GM12878 (cell line): ENCODE measurements around the gene SLC2A4RG. TPM values are rescaled to one million over a fixed set of nuclear protein-coding genes. Genes with fewer than 3 reads are reported as not detected.

Experiments used
- ATAC-seq: fragments of 200-7000 bp; cut with Tn5 transposase; 3 replicates; pipeline ENCODE4 v1.9.1; 2020; ENCODE audit warnings: mild to moderate bottlenecking, moderate library complexity
- BruUV-seq: library from RNA; stranded (reverse); fragments of 400-500 nt; replicated peaks from 2 replicates; lab custom pipeline; 2021; lab: Mats Ljungman, UMichigan
- CTCF ChIA-PET: fragments of 300-600 bp; sonication (Branson Sonifier 250); formaldehyde crosslinking; extraction: SDS; loops from one replicate; lab custom pipeline; 2021; ENCODE audit warnings: inconsistent platforms; lab: Yijun Ruan, JAX
- POLR2A ChIA-PET: fragments of 350-600 bp; formaldehyde crosslinking; extraction: SDS; loops from one replicate; lab custom pipeline; 2021; ENCODE audit warnings: inconsistent platforms; lab: Charles Lee
- RAD21 ChIA-PET: fragments of 300-600 bp; sonication (Branson Sonifier 250); formaldehyde crosslinking; loops from one replicate; lab custom pipeline; 2023; ENCODE audit warnings: antibody characterized with exemption; ENCODE audit not compliant: unreplicated experiment; lab: Charles Lee
- SMC1A ChIA-PET: fragments of 300-600 bp; sonication (Branson Sonifier 250); formaldehyde crosslinking; loops from one replicate; lab custom pipeline; 2023; ENCODE audit not compliant: unreplicated experiment, uncharacterized antibody; lab: Charles Lee
- DNase-seq: peaks from one replicate; pipeline ENCODE4 v3.0.0-alpha.2; 2011; ENCODE audit warnings: low read depth, low spot score
- FAIRE-seq: peaks from 3 replicates; lab custom pipeline; 2011; peaks lifted over from hg19 to GRCh38; lab: Jason Lieb, UNC
- H2AFZ ChIP-seq: 2 replicates; pipeline ENCODE4 v1.6.0; 2011; ENCODE audit warnings: low read depth, low read length, control low read depth; ENCODE audit not compliant: control insufficient read depth
- H3K27ac ChIP-seq: 2 replicates; pipeline ENCODE4 v1.5.1; 2011; ENCODE audit warnings: control low read depth; ENCODE audit not compliant: control insufficient read depth, insufficient read depth
- H3K27me3 ChIP-seq, 2 experiments: replicated peaks in 1 of 2; 2 replicates each; pipeline versions ENCODE4 v1.6.0 to v1.6.1; 2011; ENCODE audit warnings: low read length in 1 of 2; ENCODE audit not compliant: control insufficient read depth in 2 of 2, insufficient read depth in 2 of 2
- H3K36me3 ChIP-seq, 2 experiments: 2 replicates each; pipeline ENCODE4 v1.5.1; 2011; ENCODE audit warnings: low read length in 1 of 2; ENCODE audit not compliant: control insufficient read depth in 2 of 2, insufficient read depth in 2 of 2
- H3K4me1 ChIP-seq: 2 replicates; pipeline ENCODE4 v1.6.1; 2011; ENCODE audit warnings: mild to moderate bottlenecking, low read length, moderate library complexity, mixed read lengths; ENCODE audit not compliant: control insufficient read depth, insufficient read depth
- H3K4me2 ChIP-seq: 2 replicates; pipeline ENCODE4 v1.6.0; 2011; ENCODE audit warnings: control low read depth; ENCODE audit not compliant: control insufficient read depth, insufficient read depth
- H3K4me3 ChIP-seq: fragments of 200-600 bp; sonication (generic); 2 replicates; pipeline ENCODE4 v1.5.1; 2016
- H3K79me2 ChIP-seq: 2 replicates; pipeline ENCODE4 v1.6.0; 2011; ENCODE audit warnings: low read length; ENCODE audit not compliant: control insufficient read depth, insufficient read depth
- H3K9ac ChIP-seq: 2 replicates; pipeline ENCODE4 v1.8.0; 2011; ENCODE audit warnings: low read length, control low read depth, mixed read lengths; ENCODE audit not compliant: control insufficient read depth, insufficient read depth
- H3K9me3 ChIP-seq: replicated peaks from 3 replicates; pipeline ENCODE4 v1.5.1; 2011; ENCODE audit warnings: mild to moderate bottlenecking, low read length; ENCODE audit not compliant: control insufficient read depth, insufficient read depth
- H4K20me1 ChIP-seq: 2 replicates; pipeline ENCODE4 v1.6.0; 2011; ENCODE audit not compliant: control insufficient read depth, insufficient read depth
- BRCA1 ChIP-seq: IDR thresholded peaks from 2 replicates; pipeline ENCODE4 v1.6.1; 2011; ENCODE audit warnings: low read depth, low read length, improper control_type of control experiment
- IKZF1 ChIP-seq: fragments of 450-650 bp; conservative IDR thresholded peaks from 2 replicates; pipeline ENCODE4 v1.6.1; 2017; ENCODE audit warnings: antibody characterized with exemption, mild to moderate bottlenecking
- NR2C1 ChIP-seq: fragments of 450-650 bp; IDR thresholded peaks from 2 replicates; pipeline ENCODE4 v1.6.1; 2017; ENCODE audit warnings: antibody characterized with exemption, mild to moderate bottlenecking, moderate library complexity
- POLR2A ChIP-seq: IDR thresholded peaks from 2 replicates; pipeline ENCODE4 v1.6.1; 2011; ENCODE audit warnings: low read depth, mild to moderate bottlenecking, low read length
- SP1 ChIP-seq: IDR thresholded peaks from one replicate; pipeline ENCODE4 v1.6.1; 2011; ENCODE audit warnings: low read depth, low read length
- TBL1XR1 ChIP-seq: IDR thresholded peaks from 2 replicates; pipeline ENCODE4 v1.6.1; 2012; ENCODE audit warnings: low read depth, low read length, improper control_type of control experiment
- WGBS: methylation state at CpG from one replicate; pipeline ENCODE4 v1.1.6; 2016; ENCODE audit warnings: low lambda C conversion rate; ENCODE audit not compliant: insufficient replicate concordance, insufficient coverage; ENCODE audit errors: missing lambda C conversion rate; 5-methylcytosine and 5-hydroxymethylcytosine counted together
- in situ Hi-C: fragments of 300-500 bp; cut with MboI; formaldehyde crosslinking; loops from 9 replicates; pipeline ENCODE4 v1.14.3; 2018; ENCODE audit warnings: mixed read lengths
- intact Hi-C: fragments of 100-400 bp; cut with micrococcal nuclease; formaldehyde crosslinking; loops from one replicate; pipeline ENCODE4 v1.14.2; 2022; ENCODE audit not compliant: unreplicated experiment
- polyA plus RNA-seq, 11 experiments: library from polyadenylated mRNA; depleted of rRNA in 4 of 11; unstranded in 6 of 11; stranded (reverse) in 5 of 11; fragments of >200 nt; fragmentation: Nextera tagmentation in 4 of 11; fragmentation: Illumina TruSeq in 1 of 11; extraction: Ambion mirVana in 4 of 11; extraction: Trizol in 1 of 11; gene quantifications; 1 replicate in 1 of 11; 2 replicates in 10 of 11; pipeline versions ENCODE4 v1.2.1 to v1.2.3, GENCODE V29; 2011 to 2016; ENCODE audit warnings: inconsistent platforms in 2 of 11, missing spikeins in 2 of 11, low read depth in 1 of 11
- total RNA-seq, 4 experiments: library from RNA; depleted of rRNA in 3 of 4; stranded (reverse); fragments of >200 nt in 3 of 4; fragmentation: Illumina TruSeq in 1 of 4; extraction: Trizol in 1 of 4; gene quantifications; 2 replicates each; pipeline versions ENCODE4 v1.2.1 to v1.2.3, GENCODE V29; 2013 to 2021

Gene SLC2A4RG
- total and polyA plus RNA-seq, 10 of the 15 experiments (the other 5 are each of a cell fraction or from before 2014, with no cell fraction given) = 0.34 to 65.9 (median 13.3) TPM

DNA sequence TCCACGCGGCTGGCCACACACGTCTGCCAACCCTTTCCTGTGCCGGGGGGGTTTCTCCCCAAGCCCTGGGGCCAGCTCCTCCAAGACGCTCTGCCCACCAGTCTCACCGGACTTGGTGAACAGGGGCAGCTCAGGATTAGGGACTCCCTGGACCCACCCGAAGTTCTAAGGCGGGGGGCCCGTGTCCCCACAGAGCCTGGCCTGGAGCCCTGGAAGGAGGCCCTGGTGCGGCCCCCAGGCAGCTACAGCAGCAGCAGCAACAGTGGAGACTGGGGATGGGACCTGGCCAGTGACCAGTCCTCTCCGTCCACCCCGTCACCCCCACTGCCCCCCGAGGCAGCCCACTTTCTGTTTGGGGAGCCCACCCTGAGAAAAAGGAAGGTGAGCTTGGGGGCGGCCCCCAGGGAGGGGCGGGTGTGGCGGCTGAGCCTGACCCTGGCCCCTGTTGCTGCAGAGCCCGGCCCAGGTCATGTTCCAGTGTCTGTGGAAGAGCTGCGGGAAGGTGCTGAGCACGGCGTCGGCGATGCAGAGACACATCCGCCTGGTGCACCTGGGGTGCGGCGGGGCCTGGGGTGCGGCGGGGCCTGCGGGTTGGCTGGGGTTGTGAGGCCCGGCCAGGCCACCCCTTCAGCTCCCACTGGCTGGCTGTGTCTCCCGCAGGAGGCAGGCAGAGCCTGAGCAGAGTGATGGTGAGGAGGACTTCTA is 2.3 kb downstream of the SLC2A4RG start:
- intact Hi-C loops = no loop called here
- no peak for FAIRE-seq
- SMC1A ChIA-PET = interaction anchor here (1.7 kb wide), 1 partner anchor 38 kb away, joined by 6 read pairs; no protein-coding TSS in a partner anchor

DNA sequence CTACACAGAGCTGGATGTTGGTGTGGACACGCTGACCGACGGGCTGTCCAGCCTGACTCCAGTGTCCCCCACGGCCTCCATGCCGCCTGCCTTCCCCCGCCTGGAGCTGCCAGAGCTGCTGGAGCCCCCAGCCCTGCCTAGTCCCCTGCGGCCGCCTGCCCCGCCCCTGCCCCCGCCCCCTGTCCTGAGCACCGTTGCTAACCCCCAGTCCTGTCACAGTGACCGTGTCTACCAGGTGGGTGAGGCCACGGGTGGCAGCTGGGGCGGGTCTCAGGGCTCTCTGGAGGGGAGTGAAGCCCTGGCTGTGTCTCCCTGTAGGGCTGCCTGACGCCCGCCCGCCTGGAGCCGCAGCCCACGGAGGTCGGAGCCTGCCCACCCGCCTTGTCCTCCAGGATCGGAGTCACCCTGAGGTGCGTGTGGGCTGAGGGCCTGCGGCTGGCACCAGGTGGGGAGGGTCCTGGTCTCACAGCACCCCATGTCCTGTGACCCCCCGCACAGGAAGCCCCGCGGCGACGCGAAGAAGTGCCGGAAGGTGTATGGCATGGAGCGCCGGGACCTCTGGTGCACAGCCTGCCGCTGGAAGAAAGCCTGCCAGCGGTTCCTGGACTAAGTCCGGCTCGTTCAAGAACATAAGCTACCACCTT is 2.9 kb downstream of the SLC2A4RG start:
- H2AFZ ChIP-seq = no peak overlapping the region
- in situ Hi-C loops (no loop called here), intact Hi-C loops (no loop called here)
- no TSS peak for BruUV-seq
- ATAC-seq (no peak), FAIRE-seq (no peak), DNase-seq (no peak)
- CTCF ChIA-PET = interaction anchor here (0.6 to 1.4 kb wide), 3 partner anchors 26 to 103 kb away, joined by 4 to 6 read pairs (median 4); no protein-coding TSS in a partner anchor
- H4K20me1 ChIP-seq = no peaks in the 10 kb centered on the region
- H3K36me3 ChIP-seq = peaks cover 0 to 4% of the 10 kb centered on the region in 2 experiments; a peak in 2 of 4 replicates
- H3K9me3 ChIP-seq = no peaks in the 10 kb centered on the region
- H3K27ac ChIP-seq = no peak overlapping the region
- H3K27me3 ChIP-seq = no peaks in the 10 kb centered on the region
- POLR2A ChIA-PET = interaction anchor here (0.8 kb wide), 1 partner anchor 34 kb away, joined by 3 read pairs; the partner anchor contains the start of genes ARFRP1 and ZGPAT
- RAD21 ChIA-PET = no interaction called here
- H3K79me2 ChIP-seq = peaks cover 12% of the 10 kb centered on the region
- H3K4me3 ChIP-seq = no peak overlapping the region
- WGBS = 93% methylated on average over 35 of the region's 37 CpGs
- H3K9ac ChIP-seq = no peak overlapping the region
- H3K4me2 ChIP-seq = no peak overlapping the region
- TF ChIP-seq SP1 = no peak
- 0 out of 2 replicates have a peak, but pooled peaks have one; percentile 20 for TF ChIP-seq POLR2A
- SMC1A ChIA-PET = no interaction called here
- peaks cover 18% of the 10 kb centered on the region for H3K4me1 ChIP-seq

More for the DNA sequence above, 2.3 kb downstream of the SLC2A4RG start:
- Histone ChIP-seq H3K27me3 (no peaks in the 10 kb centered on the region), H3K4me2 (peak overlapping the region; percentile 90; the same call in 1 of the 2 replicates), H3K79me2 (peaks cover 15% of the 10 kb centered on the region), H3K9me3 (no peaks in the 10 kb centered on the region), H2AFZ (no peak overlapping the region), H3K4me3 (no peak overlapping the region), H3K36me3 (peaks cover 0 to 4% of the 10 kb centered on the region in 2 experiments; a peak in 2 of 4 replicates), H4K20me1 (no peaks in the 10 kb centered on the region), H3K4me1 (peaks cover 21% of the 10 kb centered on the region), H3K9ac (no peak overlapping the region)
- BruUV-seq = no TSS peak
- in situ Hi-C loops = no loop called here
- POLR2A ChIA-PET = interaction anchor here (0.5 to 1.0 kb wide), 2 partner anchors 14 to 221 kb away, joined by 3 read pairs; no protein-coding TSS in a partner anchor
- DNase-seq (no peak), ATAC-seq (no peak)
- WGBS = 97% methylated on average over 21 of the region's 30 CpGs
- RAD21 ChIA-PET = interaction anchor here (1.6 kb wide), 1 partner anchor 34 kb away, joined by 6 read pairs; the partner anchor contains the start of genes ARFRP1 and ZGPAT
- no peak for TF ChIP-seq TBL1XR1
- TF ChIP-seq IKZF1 = no peak
- no peak for TF ChIP-seq NR2C1
- peak; percentile 51 for TF ChIP-seq POLR2A
- no peak for TF ChIP-seq BRCA1
- TF ChIP-seq, all 136 proteins: peak for 1
- no peak overlapping the region for H3K27ac ChIP-seq
- CTCF ChIA-PET = interaction anchor here (0.6 to 1.5 kb wide), 4 partner anchors 26 to 104 kb away, joined by 4 to 6 read pairs (median 4); no protein-coding TSS in a partner anchor
